AML-193 (cell line): Measurements from ENCODE around the gene VPS37B.

Experiments used
- DNase-seq, 2 experiments: peaks; one replicate each; lab custom pipeline; 2025; lab: John Stamatoyannopoulos, UW

The VPS37B gene

DNA sequence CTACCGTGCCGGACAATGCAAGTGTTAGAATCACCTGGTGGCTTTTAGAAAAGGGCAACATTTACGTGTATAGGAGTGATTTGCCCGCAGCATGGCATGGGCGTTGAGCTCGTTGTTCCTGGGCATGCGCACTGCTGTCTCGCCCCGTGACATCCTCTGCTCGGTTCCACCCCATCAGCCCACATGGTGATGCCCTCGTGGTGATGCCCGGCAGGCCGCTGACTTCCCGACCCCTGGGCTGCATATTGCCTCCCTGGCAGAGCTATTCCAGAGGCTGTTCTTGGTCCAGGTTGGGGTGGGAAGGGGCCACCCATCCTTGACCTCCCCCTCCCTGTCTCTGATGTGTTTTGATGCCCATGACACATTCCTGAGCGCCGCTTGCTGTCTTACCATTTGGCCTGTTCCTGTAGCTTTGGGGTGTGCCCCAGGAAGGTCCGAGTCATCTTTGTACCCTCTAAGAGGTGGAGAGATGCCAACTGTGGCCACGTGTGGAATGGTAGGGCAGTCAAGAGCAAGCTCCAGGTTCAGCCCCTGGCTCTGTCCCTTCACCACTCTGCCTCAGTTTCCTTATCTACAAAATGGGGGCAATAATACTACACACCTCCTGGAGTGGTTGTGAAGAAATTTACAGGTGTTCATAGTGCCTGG, 55.9 kb downstream of the VPS37B start:
- no peak for DNase-seq

DNA sequence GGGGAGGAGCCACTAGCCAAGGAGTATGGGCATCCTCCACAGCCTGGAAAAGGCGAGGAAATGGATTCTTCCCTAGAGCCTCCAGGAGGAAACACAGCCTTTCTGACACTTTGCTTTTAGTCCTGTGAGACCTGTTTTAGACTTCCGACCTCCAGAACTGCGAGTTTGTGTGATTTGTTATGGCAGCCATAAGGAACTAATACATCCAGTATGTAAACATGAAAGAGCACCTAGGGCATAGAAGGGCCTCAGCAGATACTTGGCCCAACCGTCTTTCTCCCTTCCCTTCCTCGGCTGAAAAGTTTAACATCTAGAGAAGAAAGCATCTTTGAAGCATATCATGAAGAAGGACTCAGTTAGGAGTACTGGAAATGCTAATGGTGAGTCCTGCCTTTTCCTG, 57.1 kb downstream of the VPS37B start:
- DNase-seq, result no peak

DNA sequence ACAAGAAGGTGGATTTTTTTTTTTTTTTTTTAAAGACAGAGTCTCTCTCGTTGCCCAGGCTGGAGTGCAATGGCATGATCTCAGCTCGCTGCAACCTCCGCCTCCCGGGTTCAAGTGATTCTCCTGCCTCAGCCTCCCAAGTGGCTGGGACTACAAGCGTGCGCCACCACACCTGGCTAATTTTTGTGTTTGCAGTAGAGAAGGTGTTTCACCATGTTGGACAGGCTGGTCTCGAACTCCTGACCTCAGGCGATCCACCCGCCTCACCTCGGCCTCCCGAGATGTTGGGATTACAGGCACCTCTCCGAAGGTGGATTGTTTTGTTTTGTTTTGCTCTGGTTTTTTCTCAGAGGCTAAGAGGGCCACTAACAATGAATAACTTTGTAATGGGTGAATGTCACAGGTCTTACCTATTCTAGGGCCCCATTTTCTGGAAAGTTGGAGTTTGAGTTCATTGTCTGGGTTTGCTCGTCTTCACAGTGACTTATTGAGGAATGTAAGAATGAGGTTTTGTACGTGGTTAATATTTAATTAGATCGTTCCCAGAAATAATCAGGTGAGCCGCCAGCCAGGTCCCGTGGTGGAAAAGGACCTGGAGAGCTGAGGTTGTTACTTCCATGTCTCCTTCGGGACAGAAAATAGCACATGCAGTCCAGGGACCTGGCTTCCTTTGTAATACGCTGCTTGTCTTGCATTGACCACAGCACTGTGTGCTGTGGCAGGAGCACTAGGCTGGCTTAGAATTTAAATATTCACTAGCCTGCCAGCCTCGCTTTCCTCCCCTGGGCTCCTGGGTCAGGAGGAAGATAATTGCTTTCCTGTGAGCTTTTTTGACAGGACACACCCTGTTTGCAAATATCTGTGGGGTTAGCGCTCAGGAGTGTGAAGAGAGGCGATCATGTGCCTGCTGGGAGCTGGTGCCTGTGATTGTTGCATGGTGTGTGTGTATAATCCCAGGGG, 58.3 kb downstream of the VPS37B start:
- DNase-seq, result no peak

DNA sequence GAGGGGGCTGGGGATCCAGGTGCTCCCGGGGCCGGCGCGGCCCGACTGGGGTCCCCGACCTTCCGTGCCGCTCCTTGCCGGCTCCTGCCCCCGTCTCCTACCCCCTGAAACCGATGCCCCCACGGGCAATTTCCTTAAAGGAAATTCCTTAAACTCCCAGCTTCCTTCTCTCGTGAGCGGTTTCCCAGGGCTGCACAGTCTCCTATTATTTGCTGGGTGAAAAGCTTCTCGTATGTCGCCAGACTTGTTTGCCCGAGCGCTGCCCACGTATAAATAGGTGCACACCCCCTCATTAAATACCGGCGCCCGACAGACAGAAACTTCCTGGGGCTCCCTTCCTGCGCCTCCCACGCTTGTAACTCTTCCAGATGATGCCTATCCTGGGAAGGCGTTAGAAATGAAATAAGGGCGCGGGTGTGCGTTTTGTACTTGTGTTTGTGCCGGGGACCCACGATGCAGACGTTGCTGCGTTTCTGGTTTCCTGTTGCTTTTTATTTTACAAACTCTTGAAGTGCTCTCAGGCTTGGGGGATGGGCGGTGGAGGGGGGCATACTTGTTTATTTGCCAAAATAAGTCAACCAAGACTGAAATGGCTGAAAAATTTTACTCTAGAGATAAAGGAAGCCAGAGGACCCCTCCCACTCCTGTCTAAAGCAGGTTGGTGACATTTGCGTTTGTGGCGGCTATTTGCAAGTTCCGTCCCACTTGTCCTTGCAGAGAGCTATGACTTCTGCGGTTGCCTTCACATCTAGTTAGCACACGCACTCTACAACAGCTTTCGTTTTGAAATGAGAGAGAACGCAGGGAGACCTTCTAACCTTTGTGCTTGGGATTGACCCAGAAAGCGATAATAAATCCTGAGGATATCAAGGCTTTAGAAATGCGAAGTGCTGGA, 59.6 kb downstream of the VPS37B start:
- peak; percentile 13 to 41 for DNase-seq

DNA sequence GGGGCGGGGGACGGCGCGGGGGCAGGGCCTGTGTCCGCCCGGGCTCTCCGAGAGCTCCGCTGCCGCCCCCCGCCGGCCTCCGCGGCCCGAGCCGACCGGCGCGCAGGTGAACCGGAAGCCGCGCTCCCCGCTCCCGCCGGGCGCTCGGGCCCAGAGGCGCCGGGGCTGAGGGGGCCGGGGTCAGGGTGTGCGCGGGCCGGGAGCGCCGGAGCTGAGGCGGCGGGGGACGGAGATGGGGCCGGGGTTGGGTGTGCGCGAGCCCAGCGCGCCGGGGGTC, 60.2 kb downstream of the VPS37B start:
- DNase-seq, result no peak

DNA sequence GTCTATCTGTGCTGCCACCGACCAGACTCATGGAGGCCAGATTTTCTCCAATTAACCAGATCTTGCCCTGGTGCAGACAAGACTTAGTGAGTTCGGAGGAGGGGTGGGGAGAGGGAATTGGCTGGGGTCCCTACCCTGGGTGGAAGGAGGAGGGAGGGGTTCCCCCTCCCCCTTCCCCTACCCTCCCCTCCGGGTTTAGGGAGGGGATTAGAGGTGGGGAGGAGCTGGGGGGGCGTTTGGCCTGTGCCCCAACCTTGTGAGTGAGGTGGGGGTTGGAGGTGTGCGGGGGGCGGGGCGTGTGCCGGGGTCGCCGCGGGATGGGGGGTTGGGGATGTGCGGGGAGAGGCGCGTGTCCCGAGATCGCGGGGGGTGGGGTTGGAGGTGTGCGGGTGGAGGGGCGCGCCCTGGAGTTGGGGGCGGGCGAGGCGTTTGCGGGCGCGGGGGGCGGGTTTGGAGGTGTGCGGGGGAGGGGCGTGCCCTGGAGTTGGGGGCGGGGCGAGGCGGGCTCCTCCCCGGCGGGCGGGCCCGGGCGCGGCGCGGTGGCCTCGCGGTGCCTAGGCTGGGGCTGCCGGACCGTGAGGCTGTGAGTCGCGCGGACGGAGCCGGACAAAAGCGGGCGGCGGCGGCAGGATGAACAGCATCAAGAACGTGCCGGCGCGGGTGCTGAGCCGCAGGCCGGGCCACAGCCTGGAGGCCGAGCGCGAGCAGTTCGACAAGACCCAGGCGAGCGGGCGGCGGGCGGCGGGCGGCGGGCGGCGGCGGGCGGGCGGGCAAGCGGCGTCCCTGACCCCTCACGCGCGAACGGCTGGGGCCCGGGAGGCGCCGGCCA, 60.8 kb downstream of the VPS37B start, which contains the start of gene HIP1R:
TSS of gene HIP1R (plus strand) at position 537 of the 829 bp plus-strand sequence. CDS start at position 631, 94 bp downstream.
- DNase-seq, result no peak

DNA sequence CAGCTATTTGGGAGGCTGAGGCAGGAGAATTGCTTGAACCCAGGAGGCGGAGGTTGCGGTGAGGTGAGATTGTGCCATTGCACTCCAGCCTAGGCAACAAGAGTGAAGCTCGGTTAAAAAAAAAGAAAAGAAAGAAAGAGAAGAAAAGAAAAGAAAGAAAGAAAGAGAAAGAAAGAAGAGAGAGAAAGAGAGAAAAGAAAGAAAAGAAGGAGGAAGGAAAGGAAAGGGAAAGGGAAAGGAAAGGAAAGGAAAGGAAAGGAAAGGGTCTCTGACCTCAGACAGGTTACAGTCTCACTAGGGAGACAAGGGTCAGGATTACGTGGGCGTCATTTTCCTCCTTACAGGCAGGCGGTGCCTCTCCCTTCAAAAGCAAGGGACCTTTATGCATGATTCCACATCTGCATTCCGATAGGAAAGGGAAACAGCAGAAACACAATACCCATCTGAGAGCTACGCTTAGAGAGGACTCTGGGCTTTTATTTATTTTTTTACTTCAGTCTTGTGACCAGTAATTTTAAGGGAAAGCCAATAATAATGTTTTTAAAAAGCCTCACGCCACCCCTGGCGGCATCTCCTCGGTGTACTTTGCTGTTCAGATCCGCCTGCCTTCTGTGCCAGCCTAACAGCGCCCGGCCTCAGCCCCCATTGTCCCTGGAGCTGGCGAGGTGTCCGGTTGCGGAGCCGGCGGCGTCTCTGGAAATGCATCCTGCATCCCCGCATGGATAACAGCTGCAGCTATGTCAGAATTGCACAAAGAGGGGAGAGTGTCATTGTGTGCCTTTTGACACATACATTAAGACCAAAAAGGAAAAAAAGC, 61.6 kb downstream of the VPS37B start:
- no peak for DNase-seq

DNA sequence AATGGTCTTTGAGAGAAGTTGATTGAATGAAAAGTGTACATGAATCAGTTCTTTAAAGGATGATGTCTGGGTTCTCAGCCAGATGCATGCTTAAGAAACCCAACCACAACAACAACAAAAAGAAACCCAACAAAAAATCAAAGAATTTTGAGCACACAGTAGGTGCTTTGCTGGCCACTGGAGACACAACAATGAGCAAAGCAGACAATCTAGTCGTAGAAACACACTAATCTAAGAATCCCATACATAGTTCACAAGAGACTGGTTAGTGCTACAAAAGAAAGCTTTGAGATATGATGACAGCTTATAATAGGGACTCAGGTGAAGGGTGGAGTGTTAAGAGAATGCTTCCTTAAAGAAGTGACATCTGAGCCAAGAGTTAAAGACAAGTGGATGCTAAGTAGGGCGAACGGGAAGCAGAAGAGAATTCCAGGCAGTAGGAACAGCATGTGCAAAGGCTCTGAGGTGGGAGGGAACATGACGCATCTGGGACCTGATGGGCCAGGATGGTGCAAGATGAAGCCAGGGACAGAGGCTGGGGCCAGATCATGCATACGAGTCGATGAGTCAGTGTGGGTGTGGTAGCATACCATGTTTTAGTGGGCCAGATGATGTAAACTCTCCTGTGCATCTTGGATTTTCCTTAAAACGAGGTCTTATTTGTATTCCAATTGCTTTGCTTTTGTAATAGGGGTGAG, 65.3 kb downstream of the VPS37B start:
- no peak for DNase-seq

DNA sequence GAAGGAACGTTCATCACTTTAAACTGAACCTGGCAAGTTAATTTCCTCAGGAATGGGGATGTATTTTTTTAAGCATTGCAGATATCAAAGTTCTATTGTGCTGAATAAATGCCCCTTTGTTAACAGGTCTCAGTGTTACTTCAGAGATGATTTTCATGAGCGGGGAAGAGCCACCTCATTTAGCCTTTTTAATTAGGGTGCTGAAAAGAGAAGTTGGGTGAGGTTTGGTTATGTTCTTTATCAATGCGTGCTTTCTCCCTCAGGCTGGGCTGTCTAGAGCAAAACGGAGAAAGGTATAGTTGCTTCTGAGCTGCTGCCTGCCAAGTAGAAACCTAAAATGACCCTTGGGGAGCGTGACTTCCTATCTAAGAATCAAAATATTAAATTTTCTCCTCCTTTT, 68.7 kb downstream of the VPS37B start:
- DNase-seq, result no peak

DNA sequence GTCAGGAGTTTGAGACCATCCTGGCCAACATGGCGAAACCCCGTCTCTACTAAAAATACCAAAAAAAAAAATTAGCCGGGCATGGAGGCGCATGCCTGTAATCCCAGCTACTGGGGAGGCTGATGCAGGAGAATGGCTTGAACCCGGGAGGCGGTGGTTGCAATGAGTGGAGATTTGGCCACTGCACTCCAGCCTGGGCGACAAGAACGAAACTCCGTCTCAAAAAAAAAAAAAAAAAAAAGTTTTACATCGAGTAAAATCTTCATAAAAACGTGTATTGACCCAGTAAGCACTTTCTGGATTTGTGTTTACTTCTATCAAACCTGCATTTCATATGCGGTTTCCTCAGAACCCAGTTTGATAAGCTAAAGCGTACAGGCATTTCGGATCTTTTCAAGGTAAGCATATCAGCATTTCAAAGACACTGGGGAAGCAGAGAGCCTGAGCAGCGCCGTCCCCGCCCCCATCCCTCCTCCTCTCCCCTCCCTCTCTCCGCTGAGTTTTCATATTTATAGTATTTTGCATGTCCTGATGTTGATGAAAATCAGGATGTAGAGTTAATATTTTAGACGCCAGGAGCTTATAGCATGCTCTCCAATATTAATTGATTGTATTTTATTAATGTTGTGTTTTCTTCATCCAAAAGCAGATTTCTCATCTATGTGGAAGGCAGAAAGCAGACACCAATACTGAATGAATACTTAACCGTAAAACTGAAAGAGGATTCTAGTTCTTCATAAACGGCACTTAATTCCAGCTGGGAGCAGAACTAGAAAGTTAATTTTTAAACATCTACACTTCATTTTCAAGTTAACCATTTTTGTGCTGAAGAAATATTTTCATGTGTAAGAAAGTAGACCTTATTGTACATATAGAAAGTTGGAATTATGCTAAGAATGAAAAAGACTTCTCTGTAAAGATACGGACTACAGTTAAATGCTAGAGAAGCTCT, 69.9 kb downstream of the VPS37B start:
- no peak for DNase-seq

DNA sequence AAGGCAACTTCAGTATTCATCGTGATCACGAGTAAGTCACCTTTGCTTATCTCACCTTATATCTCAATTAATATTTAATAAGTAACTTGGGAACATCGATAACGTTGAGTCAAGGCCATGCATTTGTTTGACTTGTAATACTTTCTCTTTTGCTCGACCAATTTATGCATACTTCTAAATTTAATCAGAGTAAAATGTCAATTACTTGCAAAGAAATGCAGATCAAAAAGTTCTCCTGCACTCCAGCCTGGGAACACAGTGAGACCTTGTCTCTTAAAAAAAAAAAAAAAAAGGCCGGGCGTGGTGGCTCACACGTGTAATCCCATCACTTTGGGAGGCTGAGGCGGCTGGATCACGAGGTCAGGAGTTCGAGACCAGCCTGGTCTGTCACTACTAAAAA, 72.5 kb downstream of the VPS37B start:
- DNase-seq, result no peak

DNA sequence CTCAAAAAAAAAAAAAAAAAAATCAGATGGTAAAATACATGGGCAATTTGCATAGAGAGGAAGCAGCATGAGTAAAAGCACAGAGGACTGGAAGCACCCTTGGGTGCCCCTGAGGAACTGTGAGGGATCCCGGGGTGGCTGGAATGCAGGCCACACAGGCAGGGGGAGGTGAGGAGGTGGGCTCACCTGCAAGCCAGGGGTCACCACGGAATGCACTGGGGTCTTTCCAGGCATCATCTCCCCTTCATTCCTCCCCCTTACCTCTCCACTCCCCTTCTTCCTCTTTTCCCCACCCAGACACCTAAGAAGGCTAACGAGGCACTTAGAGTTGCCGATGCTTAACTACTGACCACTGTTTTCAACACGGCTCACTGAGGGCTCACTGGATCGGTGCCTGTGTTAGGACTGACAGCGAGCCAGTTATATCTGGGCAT, 75.1 kb downstream of the VPS37B start:
- no peak for DNase-seq

DNA sequence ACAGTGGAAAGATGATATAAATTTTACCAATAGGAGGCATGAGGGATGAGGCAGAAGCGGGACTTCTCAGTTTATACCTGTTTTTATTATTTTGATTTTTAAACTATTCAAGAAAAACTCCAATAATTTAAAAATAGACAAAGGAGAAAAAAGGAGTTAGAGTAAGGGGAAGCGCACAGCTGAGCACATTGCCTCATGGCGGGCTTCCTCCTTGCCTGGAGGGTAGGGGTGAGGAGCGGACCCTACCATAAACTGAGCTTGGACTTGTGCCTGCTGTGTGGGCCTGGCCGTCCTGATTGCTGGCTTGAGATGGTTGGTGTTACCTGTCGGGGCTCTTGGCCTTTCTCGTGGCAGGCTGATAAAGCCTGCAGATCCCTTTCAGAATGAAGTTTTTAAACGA, 75.8 kb downstream of the VPS37B start:
- no peak for DNase-seq

DNA sequence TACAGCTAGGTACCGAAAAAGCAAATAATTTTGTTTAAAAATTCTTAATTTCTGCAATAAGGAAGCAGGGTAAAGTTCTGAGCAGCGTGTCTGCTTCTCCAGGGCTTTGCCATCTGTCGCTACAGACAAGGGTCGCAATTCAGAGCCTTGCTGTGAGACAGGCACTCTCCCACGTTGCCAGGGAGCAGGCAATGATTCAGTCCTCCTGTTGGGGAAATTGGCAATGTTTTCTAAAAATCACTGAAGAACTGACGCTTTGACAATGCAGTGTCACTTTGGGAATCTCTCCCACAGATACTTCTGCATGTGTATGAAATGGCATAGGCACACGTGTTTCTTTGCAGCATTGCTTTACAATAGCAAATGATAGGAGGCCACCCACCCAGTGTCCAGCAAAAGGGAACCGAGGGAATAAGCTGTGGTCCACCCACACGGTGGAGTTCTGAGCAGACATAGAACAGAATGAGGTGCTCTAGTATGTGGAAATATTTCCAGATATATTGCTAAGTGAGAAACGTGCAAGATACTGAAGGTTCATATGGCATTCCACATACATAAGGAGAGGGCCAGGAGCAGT, 76.6 kb downstream of the VPS37B start:
- no peak for DNase-seq
